GM10266 (cell line): ENCODE measurements around the gene LRP1B.

ENCODE experiments used
- DNase-seq: peaks from one replicate; pipeline ENCODE4 v3.0.0; 2012; ENCODE audit errors: extremely low spot score
- CTCF ChIP-seq: IDR thresholded peaks from 2 replicates; pipeline ENCODE4 v1.5.1; 2012; ENCODE audit warnings: mild to moderate bottlenecking, low read depth; ENCODE audit not compliant: control insufficient read depth, insufficient read depth; ENCODE audit errors: missing control alignments

LRP1B gene

GRCh38 chr2:142033393-142033792 is 97.4 kb downstream of the LRP1B start:
- no peak for TF ChIP-seq CTCF
- DNase-seq = no peak

GRCh38 chr2:142031656-142032055 is 99.2 kb downstream of the LRP1B start:
- DNase-seq = no peak
- no peak for TF ChIP-seq CTCF

GRCh38 chr2:142030735-142031134 is 100.1 kb downstream of the LRP1B start:
- TF ChIP-seq CTCF = no peak
- no peak for DNase-seq

- no peak for TF ChIP-seq CTCF
- no peak for DNase-seq
Measured at GRCh38 chr2:142029974-142030373, 100.8 kb downstream of the LRP1B start.

- no peak for TF ChIP-seq CTCF
- no peak for DNase-seq
Measured at GRCh38 chr2:142025394-142025793, 105.4 kb downstream of the LRP1B start.

GRCh38 chr2:142020368-142020767 is 110.4 kb downstream of the LRP1B start:
- no peak for TF ChIP-seq CTCF
- DNase-seq = no peak

- no peak for DNase-seq
- TF ChIP-seq CTCF = no peak
Measured at GRCh38 chr2:142014536-142014935, 116.3 kb downstream of the LRP1B start.
